Neural progenitor cell (in vitro differentiated cells): Measurements from ENCODE around the gene BRPF3. TPM values are rescaled to one million over a fixed set of nuclear protein-coding genes. Genes with fewer than 3 reads are reported as not detected.

ENCODE experiments used
- DNase-seq: peaks from one replicate; pipeline ENCODE4 v3.0.0-alpha.2; 2016; ENCODE audit warnings: low spot score
- H2AFZ ChIP-seq: fragments of 200-600 bp; sonication (generic); replicated peaks from 2 replicates; pipeline ENCODE4 v1.6.1; 2016; ENCODE audit warnings: antibody characterized with exemption
- H3F3A ChIP-seq: fragments of 200-600 bp; sonication (generic); 2 replicates; pipeline ENCODE4 v1.6.1; 2016; ENCODE audit warnings: antibody characterized with exemption, low read depth
- H3K27ac ChIP-seq: fragments of 200-600 bp; sonication (generic); 2 replicates; pipeline ENCODE4 v1.5.1; 2016; ENCODE audit warnings: mild to moderate bottlenecking
- H3K27me3 ChIP-seq: fragments of 200-600 bp; sonication (generic); 2 replicates; pipeline ENCODE4 v1.6.1; 2016; ENCODE audit warnings: mild to moderate bottlenecking, moderate library complexity
- H3K36me3 ChIP-seq: fragments of 200-600 bp; sonication (generic); 2 replicates; pipeline ENCODE4 v1.5.1; 2016
- H3K4me1 ChIP-seq: fragments of 200-600 bp; sonication (generic); 2 replicates; pipeline ENCODE4 v1.6.1; 2016; ENCODE audit warnings: mixed run types
- H3K4me2 ChIP-seq: fragments of 200-600 bp; sonication (generic); 2 replicates; pipeline ENCODE4 v1.6.1; 2016
- H3K4me3 ChIP-seq: fragments of 200-600 bp; sonication (generic); 2 replicates; pipeline ENCODE4 v1.5.1; 2016
- H3K79me2 ChIP-seq: fragments of 200-600 bp; sonication (generic); 2 replicates; pipeline ENCODE4 v1.6.1; 2016; ENCODE audit warnings: low read depth
- H3K9ac ChIP-seq: fragments of 200-600 bp; sonication (generic); 2 replicates; pipeline ENCODE4 v1.6.1; 2016
- H3K9me3 ChIP-seq: fragments of 200-600 bp; sonication (generic); 2 replicates; pipeline ENCODE4 v1.5.1; 2016; ENCODE audit warnings: low read depth
- H4K20me1 ChIP-seq: fragments of 200-600 bp; sonication (generic); 2 replicates; pipeline ENCODE4 v1.6.1; 2016; ENCODE audit warnings: low read depth
- H3K27ac Mint-ChIP-seq: 3 replicates; pipeline ENCODE4 v1.8.0; 2021; ENCODE audit warnings: mixed read lengths
- H3K27me3 Mint-ChIP-seq: 2 replicates; pipeline ENCODE4 v1.8.0; 2022; ENCODE audit warnings: low read depth, mild to moderate bottlenecking, inconsistent platforms, moderate library complexity, mixed read lengths; ENCODE audit not compliant: insufficient read depth
- H3K36me3 Mint-ChIP-seq: 3 replicates; pipeline ENCODE4 v1.8.0; 2021; ENCODE audit warnings: mixed read lengths
- H3K4me1 Mint-ChIP-seq: 3 replicates; pipeline ENCODE4 v1.8.0; 2021; ENCODE audit warnings: mixed read lengths
- H3K4me3 Mint-ChIP-seq: 3 replicates; pipeline ENCODE4 v1.8.0; 2021; ENCODE audit warnings: mild to moderate bottlenecking, moderate library complexity, mixed read lengths
- H3K9me3 Mint-ChIP-seq: 3 replicates; pipeline ENCODE4 v1.8.0; 2020; ENCODE audit warnings: mixed read lengths
- EZH2 ChIP-seq: fragments of 200-600 bp; sonication (generic); IDR thresholded peaks from 2 replicates; pipeline ENCODE4 v1.6.1; 2017; ENCODE audit warnings: antibody characterized with exemption, mild to moderate bottlenecking, moderate library complexity
- EZH2phosphoT487 ChIP-seq: fragments of 200-600 bp; sonication (generic); IDR thresholded peaks from 2 replicates; pipeline ENCODE4 v1.6.1; 2017; ENCODE audit warnings: antibody characterized with exemption
- total RNA-seq: library from RNA; depleted of rRNA; stranded (reverse); fragments of >200 nt; gene quantifications from 2 replicates; pipeline ENCODE4 v1.2.3, GENCODE V29; 2015; ENCODE audit warnings: low replicate concordance
- TF ChIP-seq, protein P1 (sequence below): fragments of 200-600 bp; sonication (generic); IDR thresholded peaks from 2 replicates; pipeline ENCODE4 v1.5.1; 2017; ENCODE audit warnings: antibody characterized with exemption, mild to moderate bottlenecking

BRPF3 gene
- total RNA-seq, 1 donor from 2014 or later: 14.1 TPM

DNA sequence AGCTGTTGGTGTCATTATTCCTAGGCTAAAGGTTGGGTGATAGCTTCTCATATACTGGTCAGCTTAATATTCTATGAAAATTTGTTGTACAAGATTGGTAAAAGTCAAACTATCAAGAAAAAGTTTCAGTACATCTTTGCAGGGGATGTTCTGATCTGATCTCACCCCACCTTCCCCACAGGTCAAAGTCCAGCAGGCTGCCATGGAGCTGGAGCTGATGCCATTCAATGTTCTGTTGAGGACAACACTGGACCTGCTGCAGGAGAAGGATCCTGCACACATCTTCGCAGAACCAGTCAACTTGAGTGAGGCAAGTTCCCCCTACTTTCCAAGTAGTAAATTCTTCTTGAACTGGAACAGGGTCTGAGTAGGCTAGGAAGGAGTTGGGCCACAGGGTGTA is 13.1 kb downstream of the BRPF3 start:
- Histone ChIP-seq H2AFZ (no peak overlapping the region), H3K79me2 (peaks cover 21% of the 10 kb centered on the region), H3K36me3 (peaks cover 6% of the 10 kb centered on the region), H3K9ac (no peak overlapping the region), H3K9me3 (no peaks in the 10 kb centered on the region), H3K4me1 (no peaks in the 10 kb centered on the region), H3K4me2 (no peak overlapping the region), H3K4me3 (no peak overlapping the region), H3K27ac (no peak overlapping the region), H3F3A (no peaks in the 10 kb centered on the region), H4K20me1 (peaks cover 29% of the 10 kb centered on the region), H3K27me3 (no peaks in the 10 kb centered on the region)
- no peak for DNase-seq
- TF ChIP-seq EZH2phosphoT487 (no peak), EZH2 (no peak)
- TF ChIP-seq, protein P1, sequence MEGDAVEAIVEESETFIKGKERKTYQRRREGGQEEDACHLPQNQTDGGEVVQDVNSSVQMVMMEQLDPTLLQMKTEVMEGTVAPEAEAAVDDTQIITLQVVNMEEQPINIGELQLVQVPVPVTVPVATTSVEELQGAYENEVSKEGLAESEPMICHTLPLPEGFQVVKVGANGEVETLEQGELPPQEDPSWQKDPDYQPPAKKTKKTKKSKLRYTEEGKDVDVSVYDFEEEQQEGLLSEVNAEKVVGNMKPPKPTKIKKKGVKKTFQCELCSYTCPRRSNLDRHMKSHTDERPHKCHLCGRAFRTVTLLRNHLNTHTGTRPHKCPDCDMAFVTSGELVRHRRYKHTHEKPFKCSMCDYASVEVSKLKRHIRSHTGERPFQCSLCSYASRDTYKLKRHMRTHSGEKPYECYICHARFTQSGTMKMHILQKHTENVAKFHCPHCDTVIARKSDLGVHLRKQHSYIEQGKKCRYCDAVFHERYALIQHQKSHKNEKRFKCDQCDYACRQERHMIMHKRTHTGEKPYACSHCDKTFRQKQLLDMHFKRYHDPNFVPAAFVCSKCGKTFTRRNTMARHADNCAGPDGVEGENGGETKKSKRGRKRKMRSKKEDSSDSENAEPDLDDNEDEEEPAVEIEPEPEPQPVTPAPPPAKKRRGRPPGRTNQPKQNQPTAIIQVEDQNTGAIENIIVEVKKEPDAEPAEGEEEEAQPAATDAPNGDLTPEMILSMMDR: no peak
- Mint-ChIP-seq H3K4me1 (no peaks in the 10 kb centered on the region), H3K27ac (no peak overlapping the region), H3K27me3 (peaks cover 4% of the 10 kb centered on the region), H3K4me3 (no peak overlapping the region), H3K9me3 (no peaks in the 10 kb centered on the region), H3K36me3 (peaks cover 56% of the 10 kb centered on the region)

DNA sequence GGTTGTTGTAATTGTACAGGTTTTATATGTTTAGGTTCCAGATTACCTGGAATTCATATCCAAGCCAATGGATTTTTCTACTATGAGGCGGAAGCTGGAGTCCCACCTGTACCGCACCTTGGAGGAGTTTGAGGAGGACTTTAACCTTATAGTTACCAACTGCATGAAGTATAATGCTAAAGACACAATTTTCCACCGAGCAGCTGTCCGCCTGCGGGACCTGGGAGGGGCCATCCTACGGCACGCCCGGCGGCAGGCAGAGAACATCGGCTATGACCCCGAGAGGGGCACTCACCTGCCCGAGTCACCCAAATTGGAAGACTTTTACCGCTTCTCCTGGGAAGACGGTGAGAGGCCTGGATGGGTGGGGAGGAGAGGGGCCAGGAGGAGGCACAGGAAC is 13.6 kb downstream of the BRPF3 start:
- H3K27ac Mint-ChIP-seq: no peak overlapping the region
- peaks cover 57% of the 10 kb centered on the region for H3K36me3 Mint-ChIP-seq
- peaks cover 24% of the 10 kb centered on the region for H4K20me1 ChIP-seq

DNA sequence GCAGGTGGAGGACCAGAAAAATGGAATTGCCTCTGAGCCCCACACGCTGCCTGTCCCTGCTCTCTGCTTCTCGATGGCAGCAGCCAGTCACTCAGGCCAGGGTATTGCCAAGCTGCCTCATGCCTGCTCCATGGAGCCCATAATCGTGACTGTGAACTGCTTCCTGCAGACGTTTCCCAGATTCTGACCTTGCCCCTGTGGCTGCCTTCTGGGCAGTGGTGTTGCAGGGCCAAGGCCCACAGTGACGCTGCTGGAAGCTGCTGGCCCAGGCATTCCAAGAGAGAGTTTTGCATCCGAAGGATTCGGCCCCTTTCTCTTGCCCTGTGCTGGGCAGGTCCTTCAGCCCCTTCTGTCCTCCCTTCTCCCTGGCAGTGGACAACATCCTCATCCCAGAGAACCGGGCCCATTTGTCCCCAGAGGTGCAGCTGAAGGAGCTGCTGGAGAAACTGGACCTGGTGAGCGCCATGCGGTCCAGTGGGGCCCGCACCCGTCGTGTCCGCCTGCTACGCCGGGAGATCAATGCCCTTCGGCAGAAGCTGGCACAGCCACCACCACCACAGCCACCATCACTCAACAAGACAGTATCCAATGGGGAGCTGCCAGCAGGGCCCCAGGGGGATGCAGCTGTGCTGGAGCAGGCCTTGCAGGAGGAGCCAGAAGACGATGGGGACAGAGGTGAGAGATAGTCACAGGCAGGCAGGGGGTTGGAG is 14.5 kb downstream of the BRPF3 start:
- peaks cover 21% of the 10 kb centered on the region for H4K20me1 ChIP-seq

More for the DNA sequence above, 13.6 kb downstream of the BRPF3 start:
- no peak for DNase-seq
- TF ChIP-seq EZH2: no peak
- no peak for TF ChIP-seq EZH2phosphoT487
- TF ChIP-seq, protein P1: no peak
- Mint-ChIP-seq H3K4me3 (no peak overlapping the region), H3K4me1 (no peaks in the 10 kb centered on the region), H3K27me3 (peaks cover 4% of the 10 kb centered on the region), H3K9me3 (no peaks in the 10 kb centered on the region)
- H3K4me2 ChIP-seq: no peak overlapping the region
- H3K27me3 ChIP-seq: no peaks in the 10 kb centered on the region
- peaks cover 6% of the 10 kb centered on the region for H3K36me3 ChIP-seq
- peaks cover 15% of the 10 kb centered on the region for H3K79me2 ChIP-seq
- no peak overlapping the region for H3K9ac ChIP-seq
- no peak overlapping the region for H2AFZ ChIP-seq
- H3K4me1 ChIP-seq: no peaks in the 10 kb centered on the region
- H3K9me3 ChIP-seq: no peaks in the 10 kb centered on the region
- H3K4me3 ChIP-seq: no peak overlapping the region
- no peaks in the 10 kb centered on the region for H3F3A ChIP-seq
- no peak overlapping the region for H3K27ac ChIP-seq

More for the DNA sequence above, 14.5 kb downstream of the BRPF3 start:
- H3K4me3 ChIP-seq: no peak overlapping the region
- no peaks in the 10 kb centered on the region for H3K9me3 ChIP-seq
- no peak overlapping the region for H3K9ac ChIP-seq
- H3F3A ChIP-seq: no peaks in the 10 kb centered on the region
- no peak overlapping the region for H2AFZ ChIP-seq
- no peak overlapping the region for H3K4me2 ChIP-seq
- no peak overlapping the region for H3K4me3 Mint-ChIP-seq
- no peaks in the 10 kb centered on the region for H3K4me1 ChIP-seq
- no peaks in the 10 kb centered on the region for H3K4me1 Mint-ChIP-seq
- peaks cover 11% of the 10 kb centered on the region for H3K36me3 ChIP-seq
- peaks cover 55% of the 10 kb centered on the region for H3K36me3 Mint-ChIP-seq
- H3K27me3 Mint-ChIP-seq: peaks cover 4% of the 10 kb centered on the region
- no peaks in the 10 kb centered on the region for H3K27me3 ChIP-seq
- no peak overlapping the region for H3K27ac ChIP-seq
- no peak overlapping the region for H3K27ac Mint-ChIP-seq
- peaks cover 12% of the 10 kb centered on the region for H3K79me2 ChIP-seq
- DNase-seq: no peak
- no peaks in the 10 kb centered on the region for H3K9me3 Mint-ChIP-seq
- no peak for TF ChIP-seq EZH2phosphoT487
- no peak for TF ChIP-seq EZH2
- TF ChIP-seq, protein P1: no peak
